RWPE1 (cell line): ENCODE measurements around the gene TNFAIP8.
"Not testable (repeated sequence)": the region's sequence is repeated elsewhere in the genome, so short reads cannot be mapped to it uniquely, and the experiment has no call there.

Experiments used
- CTCF ChIA-PET: fragments of 350-600 bp; sonication (Branson Sonifier 250); formaldehyde crosslinking; extraction: SDS; loops from one replicate; lab custom pipeline; 2021; lab: Yijun Ruan, JAX
- POLR2A ChIA-PET: fragments of 400-600 bp; formaldehyde crosslinking; extraction: SDS; loops from one replicate; lab custom pipeline; 2020; ENCODE audit warnings: antibody characterized with exemption; ENCODE audit not compliant: low non-redundant PET; lab: Yijun Ruan, JAX
- DNase-seq: peaks from one replicate; pipeline ENCODE4 v3.0.0; 2012; ENCODE audit warnings: low spot score
- H3K27ac ChIP-seq: fragments of 450-650 bp; 2 replicates; pipeline ENCODE4 v1.5.1; 2017
- TF ChIP-seq, protein P1 (sequence below): fragments of 450-650 bp; conservative IDR thresholded peaks from 2 replicates; pipeline ENCODE4 v1.5.1; 2017; ENCODE audit warnings: low read depth, mild to moderate bottlenecking

TNFAIP8 gene

DNA sequence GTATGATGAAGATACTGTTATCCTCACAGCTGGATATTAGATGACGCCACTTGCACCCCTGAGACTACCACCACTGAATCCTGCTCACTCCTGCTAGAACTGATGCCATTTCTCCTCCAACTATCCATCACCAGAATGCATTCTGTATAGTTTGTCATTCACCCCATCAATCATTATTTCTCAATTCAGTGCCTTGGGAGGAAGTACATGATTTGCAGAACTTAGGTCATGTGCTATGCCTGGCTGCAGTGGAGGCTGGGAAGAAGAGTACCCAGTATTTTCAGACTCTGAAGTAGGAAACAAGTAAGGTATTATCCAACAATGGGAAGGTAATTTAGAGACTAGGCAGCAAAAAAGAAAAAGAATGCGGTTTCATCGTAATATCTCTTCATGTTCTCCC lies 70.2 kb downstream of the TNFAIP8 start:
- H3K27ac ChIP-seq, result no peak overlapping the region
- no peak for DNase-seq
- CTCF ChIA-PET, result interaction anchor here (0.7 kb wide), 1 partner anchor 244 kb away, joined by 3 read pairs; no protein-coding TSS in a partner anchor
- TF ChIP-seq, protein P1, sequence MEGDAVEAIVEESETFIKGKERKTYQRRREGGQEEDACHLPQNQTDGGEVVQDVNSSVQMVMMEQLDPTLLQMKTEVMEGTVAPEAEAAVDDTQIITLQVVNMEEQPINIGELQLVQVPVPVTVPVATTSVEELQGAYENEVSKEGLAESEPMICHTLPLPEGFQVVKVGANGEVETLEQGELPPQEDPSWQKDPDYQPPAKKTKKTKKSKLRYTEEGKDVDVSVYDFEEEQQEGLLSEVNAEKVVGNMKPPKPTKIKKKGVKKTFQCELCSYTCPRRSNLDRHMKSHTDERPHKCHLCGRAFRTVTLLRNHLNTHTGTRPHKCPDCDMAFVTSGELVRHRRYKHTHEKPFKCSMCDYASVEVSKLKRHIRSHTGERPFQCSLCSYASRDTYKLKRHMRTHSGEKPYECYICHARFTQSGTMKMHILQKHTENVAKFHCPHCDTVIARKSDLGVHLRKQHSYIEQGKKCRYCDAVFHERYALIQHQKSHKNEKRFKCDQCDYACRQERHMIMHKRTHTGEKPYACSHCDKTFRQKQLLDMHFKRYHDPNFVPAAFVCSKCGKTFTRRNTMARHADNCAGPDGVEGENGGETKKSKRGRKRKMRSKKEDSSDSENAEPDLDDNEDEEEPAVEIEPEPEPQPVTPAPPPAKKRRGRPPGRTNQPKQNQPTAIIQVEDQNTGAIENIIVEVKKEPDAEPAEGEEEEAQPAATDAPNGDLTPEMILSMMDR, result no peak
- POLR2A ChIA-PET, result no interaction called here

DNA sequence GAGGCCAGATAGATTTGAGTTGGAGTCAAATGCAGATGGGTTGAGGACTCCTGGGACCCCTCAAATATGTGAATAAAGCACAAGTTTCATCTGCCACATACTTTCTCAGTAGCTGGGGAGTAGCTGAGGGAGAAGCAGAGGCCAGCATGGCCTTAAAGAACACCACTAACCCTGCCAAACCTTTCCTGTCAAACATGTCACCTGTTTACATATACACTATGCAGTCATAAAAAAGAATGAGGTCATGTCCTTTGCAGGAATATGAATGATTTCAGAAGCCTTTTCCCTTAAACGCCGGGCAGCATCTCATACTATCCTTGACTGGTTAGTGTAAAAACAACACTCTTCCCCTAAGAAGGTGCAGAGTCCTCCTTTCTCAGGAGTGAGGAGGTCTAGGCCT lies 71.2 kb downstream of the TNFAIP8 start:
- TF ChIP-seq, protein P1, result no peak
- ChIA-PET POLR2A (no interaction called here), CTCF (no interaction called here)
- no peak overlapping the region for H3K27ac ChIP-seq
- no peak for DNase-seq

DNA sequence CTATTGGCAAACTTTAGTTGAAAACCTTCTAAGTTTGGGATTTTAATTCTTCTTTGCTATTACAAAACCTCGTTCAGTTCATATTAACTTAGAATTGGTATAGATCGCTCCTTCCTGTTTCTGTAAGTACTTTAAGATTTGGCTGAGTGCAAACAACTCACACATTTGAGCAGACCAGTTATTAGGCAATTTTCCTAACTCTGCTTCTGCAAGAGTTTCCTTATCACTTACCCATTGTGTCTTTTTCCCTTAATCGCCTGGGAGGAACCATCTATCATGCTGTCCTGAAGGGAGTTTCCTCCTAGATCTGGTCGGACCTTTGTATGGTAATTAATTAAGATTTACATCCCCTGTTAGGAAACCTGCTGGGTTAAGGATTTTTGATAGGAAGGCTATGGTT lies 71.8 kb downstream of the TNFAIP8 start:
- POLR2A ChIA-PET, CTCF ChIA-PET, H3K27ac ChIP-seq, DNase-seq: not testable (repeated sequence)

DNA sequence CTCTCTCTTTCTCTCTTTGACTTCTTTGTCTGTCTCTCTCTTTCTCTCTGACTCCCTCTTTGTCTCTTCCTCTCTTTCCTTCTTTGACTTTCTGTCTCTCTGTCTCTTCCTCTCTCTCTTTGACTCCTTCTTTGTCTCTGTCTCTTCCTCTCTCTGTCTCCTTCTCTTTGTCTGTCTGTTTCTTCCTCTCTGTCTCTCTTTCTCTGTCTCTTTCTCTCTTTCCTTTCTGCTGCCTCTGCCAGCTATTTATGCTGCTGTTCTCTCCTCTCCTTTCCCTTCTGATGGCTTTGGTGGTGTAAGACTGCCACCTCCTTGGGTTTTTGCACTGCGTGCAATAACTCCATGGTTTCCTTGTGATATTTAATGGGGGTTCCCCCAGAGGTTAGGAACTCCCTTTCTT lies 72.3 kb downstream of the TNFAIP8 start:
- DNase-seq, POLR2A ChIA-PET, CTCF ChIA-PET, H3K27ac ChIP-seq: not testable (repeated sequence)

DNA sequence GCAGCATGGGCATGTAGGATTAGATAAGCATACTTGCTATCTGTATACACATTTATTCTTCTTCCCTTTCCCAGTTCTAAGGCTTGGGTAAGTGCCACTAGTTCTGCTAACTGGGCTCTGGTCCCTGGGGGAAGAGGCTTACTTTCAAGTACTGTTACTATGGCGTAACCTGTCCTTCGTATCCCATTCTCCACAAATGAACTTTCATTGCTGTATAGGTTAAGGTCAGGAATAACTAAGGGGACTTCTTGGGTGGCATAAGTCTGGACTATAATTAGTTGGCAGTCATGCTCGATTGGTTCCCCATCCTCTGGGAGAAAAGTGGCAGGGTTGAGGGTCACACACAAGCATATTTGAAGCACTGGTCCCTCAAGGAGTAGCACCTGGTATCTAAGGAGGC lies 72.8 kb downstream of the TNFAIP8 start:
- DNase-seq, POLR2A ChIA-PET, CTCF ChIA-PET: not testable (repeated sequence)

DNA sequence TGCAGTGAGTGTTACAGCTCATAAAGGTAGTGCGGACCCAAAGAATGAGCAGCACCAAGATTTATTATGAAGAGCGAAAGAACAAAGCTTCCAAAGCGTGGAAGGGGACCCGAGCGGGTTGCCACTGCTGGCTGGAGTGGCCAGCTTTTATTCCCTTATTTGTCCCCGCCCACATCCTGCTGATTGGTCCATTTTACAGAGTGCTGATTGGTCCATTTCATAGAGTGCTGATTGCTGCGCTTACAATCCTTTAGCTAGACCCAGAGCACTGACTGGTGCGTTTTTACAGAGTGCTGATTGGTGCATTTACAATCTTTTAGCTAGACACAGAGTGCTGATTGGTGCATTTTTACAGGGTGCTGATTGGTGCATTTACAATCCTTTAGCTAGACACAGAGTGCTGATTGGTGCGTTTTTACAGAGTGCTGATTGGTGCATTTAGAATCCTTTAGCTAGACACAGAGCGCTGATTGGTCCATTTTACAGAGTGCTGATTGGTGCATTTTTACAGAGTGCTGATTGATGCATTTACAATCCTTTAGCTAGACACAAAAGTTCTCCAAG lies 76.9 kb downstream of the TNFAIP8 start:
- CTCF ChIA-PET, DNase-seq, POLR2A ChIA-PET, H3K27ac ChIP-seq: not testable (repeated sequence)

More for the DNA sequence above, 72.8 kb downstream of the TNFAIP8 start:
- not testable (repeated sequence) for H3K27ac ChIP-seq

DNA sequence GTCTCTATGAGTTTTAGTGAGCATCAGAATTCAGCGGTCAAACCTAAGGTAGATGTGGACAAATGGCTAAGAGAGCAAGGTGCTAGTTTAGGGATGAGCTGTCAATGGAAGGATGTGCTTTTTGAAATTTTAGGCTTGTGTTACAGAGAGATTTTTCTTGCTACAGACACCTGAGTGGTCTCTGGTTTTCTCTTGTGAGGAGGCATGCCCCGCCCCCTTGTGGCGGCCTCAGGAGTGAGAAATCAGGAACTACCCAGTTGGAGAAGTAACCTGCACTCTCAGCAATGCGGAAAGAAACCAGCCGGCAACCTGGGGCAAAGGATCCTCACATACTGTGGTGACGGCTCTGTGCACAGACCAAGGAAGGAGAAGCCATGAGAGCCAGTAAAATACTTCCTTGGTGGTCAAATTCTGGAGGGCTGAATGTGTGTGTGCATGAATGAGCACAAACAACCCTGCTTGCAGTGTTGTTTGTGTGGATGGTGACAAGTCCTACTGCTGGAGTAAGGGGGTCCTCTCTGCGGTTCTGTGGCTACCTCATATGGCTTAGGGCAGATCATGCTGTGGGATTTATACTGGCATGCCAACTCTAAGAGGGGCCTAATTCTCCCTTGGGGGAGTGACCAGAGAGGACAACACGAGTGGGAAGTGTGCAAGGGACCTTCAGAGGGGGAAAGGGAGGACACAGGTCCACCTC lies 79.8 kb downstream of the TNFAIP8 start:
- CTCF ChIA-PET, result no interaction called here
- DNase-seq, result no peak
- TF ChIP-seq, protein P1, result peak; percentile 33; the same call in 1 of the 2 replicates
- no peak overlapping the region for H3K27ac ChIP-seq
- POLR2A ChIA-PET, result no interaction called here

DNA sequence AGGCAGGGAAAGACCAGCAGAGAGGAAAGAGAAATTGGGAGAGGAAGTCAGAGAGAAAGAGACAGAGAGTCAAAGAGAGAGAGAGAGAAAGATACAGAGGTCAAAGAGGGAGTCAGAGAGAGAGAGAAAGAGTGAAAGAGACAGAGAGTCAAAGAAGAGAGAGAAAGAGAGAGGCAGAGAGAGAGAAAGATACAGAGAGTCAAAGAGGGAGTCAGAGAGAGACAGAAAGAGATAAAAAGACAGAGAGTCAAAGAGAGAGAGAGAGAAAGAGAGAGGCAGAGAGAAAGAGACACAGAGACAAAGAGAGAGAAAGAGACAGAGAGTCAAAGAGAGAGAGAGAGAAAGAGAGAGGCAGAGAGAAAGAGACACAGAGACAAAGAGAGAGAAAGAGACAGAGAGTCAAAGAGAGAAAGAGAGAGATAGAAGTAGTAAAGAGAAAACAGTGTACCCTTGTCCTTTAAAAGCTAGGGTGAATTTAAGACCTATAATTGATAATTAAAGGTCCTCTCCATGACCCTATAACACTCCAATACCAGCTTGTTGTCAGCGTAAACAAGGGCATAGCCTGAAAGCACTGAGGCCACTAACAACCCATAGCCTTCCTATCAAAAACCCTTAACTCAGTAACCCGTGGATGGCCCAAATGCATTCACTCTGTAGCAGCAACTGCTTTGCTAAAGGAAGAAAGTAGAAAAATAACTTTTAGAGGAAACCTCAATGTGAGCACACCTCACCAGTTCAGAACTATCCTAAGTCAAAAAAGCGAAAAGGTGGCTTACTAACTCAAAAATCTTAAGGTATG lies 82.2 kb downstream of the TNFAIP8 start:
- POLR2A ChIA-PET, CTCF ChIA-PET, DNase-seq, H3K27ac ChIP-seq: not testable (repeated sequence)

DNA sequence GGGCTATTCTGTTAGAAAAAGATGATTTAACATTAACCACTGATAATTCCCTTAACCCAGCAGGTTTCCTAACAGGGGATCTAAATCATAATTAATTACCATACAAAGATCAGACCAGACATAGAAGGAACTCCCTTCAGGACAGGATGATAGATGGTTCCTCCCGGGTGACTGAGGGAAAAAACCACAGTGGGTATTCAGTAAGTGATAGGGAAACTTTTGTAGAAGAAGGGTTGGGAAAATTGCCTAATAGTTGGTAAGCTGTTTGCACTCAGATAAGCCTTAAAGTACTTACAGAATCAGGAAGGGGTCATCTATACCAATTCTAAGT lies 82.7 kb downstream of the TNFAIP8 start:
- DNase-seq, H3K27ac ChIP-seq, POLR2A ChIA-PET: not testable (repeated sequence)
- CTCF ChIA-PET, result interaction anchor here (1.2 kb wide), 1 partner anchor 26 kb away, joined by 3 read pairs; no protein-coding TSS in a partner anchor
